WTC11 (cell line): ENCODE results near the gene UGT1A1. TPM values are rescaled to one million over a fixed set of nuclear protein-coding genes. Genes with fewer than 3 reads are reported as not detected.
A peak's percentile ranks its signal among the peaks of the same experiment; 100 is the strongest.

Experiments used
- ATAC-seq: fragments of 200-7000 bp; cut with Tn5 transposase; 2 replicates; pipeline ENCODE4 v1.10.0; 2021; ENCODE audit warnings: mild to moderate bottlenecking, moderate library complexity
- CTCF ChIA-PET: fragments of 300-600 bp; sonication (Branson Sonifier 250); formaldehyde crosslinking; loops from one replicate; lab custom pipeline; 2021; ENCODE audit warnings: antibody characterized with exemption; lab: Charles Lee
- POLR2A ChIA-PET: fragments of 350-600 bp; sonication (Branson Sonifier 250); formaldehyde crosslinking; loops from one replicate; lab custom pipeline; 2021; ENCODE audit warnings: antibody characterized with exemption; lab: Charles Lee
- DNase-seq: peaks from one replicate; pipeline ENCODE4 v3.0.0; 2021; ENCODE audit warnings: low spot score
- H3K27ac Mint-ChIP-seq: 2 replicates; pipeline ENCODE4 v1.8.0; 2021; ENCODE audit warnings: mixed read lengths
- H3K27me3 Mint-ChIP-seq: 2 replicates; pipeline ENCODE4 v1.8.0; 2021; ENCODE audit warnings: low read depth, mild to moderate bottlenecking, moderate library complexity, mixed read lengths
- H3K36me3 Mint-ChIP-seq: 2 replicates; pipeline ENCODE4 v1.8.0; 2021; ENCODE audit warnings: mixed read lengths
- H3K4me1 Mint-ChIP-seq: 2 replicates; pipeline ENCODE4 v1.8.0; 2022; ENCODE audit warnings: mixed read lengths
- H3K4me3 Mint-ChIP-seq: 2 replicates; pipeline ENCODE4 v1.8.0; 2021; ENCODE audit warnings: mild to moderate bottlenecking, moderate library complexity, mixed read lengths
- H3K9me3 Mint-ChIP-seq: 2 replicates; pipeline ENCODE4 v1.8.0; 2021; ENCODE audit warnings: mixed read lengths
- CDX4 ChIP-seq: fragments of 250-450 bp; sonication (Bioruptor Pico); IDR thresholded peaks from 2 replicates; pipeline ENCODE4 v1.9.0; 2021; ENCODE audit warnings: moderate library complexity, mild to moderate bottlenecking, inconsistent platforms, borderline replicate concordance
- GABPB1 ChIP-seq: sonication (generic); formaldehyde crosslinking; IDR thresholded peaks from 2 replicates; pipeline ENCODE4 v1.8.1; 2023; ENCODE audit warnings: mild to moderate bottlenecking, missing genetic modification reagents
- IRF1 ChIP-seq: sonication (generic); formaldehyde crosslinking; IDR thresholded peaks from 2 replicates; pipeline ENCODE4 v1.8.0; 2023; ENCODE audit warnings: missing genetic modification reagents
- MLX ChIP-seq: sonication (generic); formaldehyde crosslinking; IDR thresholded peaks from 2 replicates; pipeline ENCODE4 v1.8.1; 2023; ENCODE audit warnings: mild to moderate bottlenecking, missing genetic modification reagents, moderate library complexity
- MXD4 ChIP-seq: fragments of 250-450 bp; sonication (Bioruptor Pico); IDR thresholded peaks from 2 replicates; pipeline ENCODE4 v1.8.0; 2021; ENCODE audit warnings: mild to moderate bottlenecking, moderate library complexity, borderline replicate concordance
- NR3C1 ChIP-seq: sonication (generic); formaldehyde crosslinking; conservative IDR thresholded peaks from 2 replicates; pipeline ENCODE4 v1.8.1; 2023; ENCODE audit warnings: low read depth, mild to moderate bottlenecking, missing genetic modification reagents
- PRRX2 ChIP-seq: fragments of 250-450 bp; sonication (Bioruptor Pico); IDR thresholded peaks from 2 replicates; pipeline ENCODE4 v1.8.0; 2021; ENCODE audit warnings: mild to moderate bottlenecking
- USF1 ChIP-seq: sonication (generic); formaldehyde crosslinking; IDR thresholded peaks from 2 replicates; pipeline ENCODE4 v1.8.0; 2022; ENCODE audit warnings: mild to moderate bottlenecking, missing genetic modification reagents
- ZNF281 ChIP-seq: sonication (generic); formaldehyde crosslinking; IDR thresholded peaks from 2 replicates; pipeline ENCODE4 v1.8.0; 2023; ENCODE audit warnings: mild to moderate bottlenecking, missing genetic modification reagents
- ZNF423 ChIP-seq: fragments of 250-450 bp; sonication (Bioruptor Pico); IDR thresholded peaks from 2 replicates; pipeline ENCODE4 v2.1.2; 2022; ENCODE audit warnings: mild to moderate bottlenecking, moderate library complexity
- ZNF425 ChIP-seq: fragments of 250-450 bp; sonication (Bioruptor Pico); conservative IDR thresholded peaks from 2 replicates; pipeline ENCODE4 v1.9.0; 2021; ENCODE audit warnings: mild to moderate bottlenecking
- ZSCAN18 ChIP-seq: fragments of 250-450 bp; sonication (Bioruptor Pico); IDR thresholded peaks from 2 replicates; pipeline ENCODE4 v2.1.2; 2022; ENCODE audit warnings: mild to moderate bottlenecking, moderate library complexity
- total RNA-seq: library from RNA; stranded (reverse); gene quantifications from 3 replicates; pipeline ENCODE4 v1.2.3, GENCODE V29; 2021

The UGT1A1 gene
- total RNA-seq, 1 experiment from 2014 or later = not detected

- TF ChIP-seq NR3C1 (CRISPR knock-in tag) = no peak
- TF ChIP-seq, all 79 proteins: peak for 0
These were observed 5.0 kb upstream of the UGT1A1 start (continued) for GRCh38 chr2:233754872-233755611.

- ChIA-PET POLR2A (no interaction called here), CTCF (no interaction called here)
- Mint-ChIP-seq H3K27ac (no peak overlapping the region), H3K4me1 (no peaks in the 10 kb centered on the region), H3K36me3 (peaks cover 10% of the 10 kb centered on the region), H3K9me3 (peaks cover 32% of the 10 kb centered on the region), H3K4me3 (no peak overlapping the region), H3K27me3 (peaks cover 9% of the 10 kb centered on the region)
- TF ChIP-seq GABPB1 (peak; percentile 73), ZNF423 (CRISPR knock-in tag) (no peak)
- no peak for ATAC-seq
- DNase-seq = no peak
These were observed 3.5 kb upstream of the UGT1A1 start for GRCh38 chr2:233756429-233757081.

GRCh38 chr2:233758141-233758540 is 1.9 kb upstream of the UGT1A1 start:
- H3K27ac Mint-ChIP-seq = no peak overlapping the region
- POLR2A ChIA-PET = no interaction called here
- no peaks in the 10 kb centered on the region for H3K4me1 Mint-ChIP-seq
- H3K4me3 Mint-ChIP-seq = no peak overlapping the region
- H3K27me3 Mint-ChIP-seq = peaks cover 2% of the 10 kb centered on the region
- peaks cover 18% of the 10 kb centered on the region for H3K9me3 Mint-ChIP-seq
- no peaks in the 10 kb centered on the region for H3K36me3 Mint-ChIP-seq
- CTCF ChIA-PET = no interaction called here
- DNase-seq (no peak), ATAC-seq (no peak)
- no peak for TF ChIP-seq ZSCAN18
- no peak for TF ChIP-seq USF1 (CRISPR knock-in tag)
- no peak for TF ChIP-seq IRF1 (CRISPR knock-in tag)
- TF ChIP-seq MXD4 = no peak
- no peak for TF ChIP-seq CDX4 (CRISPR knock-in tag)
- TF ChIP-seq PRRX2 (CRISPR knock-in tag) = no peak
- no peak for TF ChIP-seq MLX (CRISPR knock-in tag)
- TF ChIP-seq ZNF281 (CRISPR knock-in tag) = no peak
- no peak for TF ChIP-seq ZNF425 (CRISPR knock-in tag)
